HG02642 (cell line): ENCODE results near the gene KLHL25.

Source experiments
- ATAC-seq: cut with Tn5 transposase; IDR thresholded peaks from one replicate; pipeline ENCODE4 v1.9.1; 2021; ENCODE audit warnings: mild to moderate bottlenecking; ENCODE audit not compliant: unreplicated experiment, poor library complexity

The KLHL25 gene

GRCh38 chr15:85762756-85763127, 32.0 kb downstream of the KLHL25 start:
- no peak for ATAC-seq

- ATAC-seq: no peak
Measured at GRCh38 chr15:85762039-85762755, 32.5 kb downstream of the KLHL25 start.

- ATAC-seq: no peak
Measured at GRCh38 chr15:85761635-85762034, 33.1 kb downstream of the KLHL25 start.

- no peak for ATAC-seq
Measured at GRCh38 chr15:85760531-85761371, 34.0 kb downstream of the KLHL25 start.

GRCh38 chr15:85760049-85760448, 34.7 kb downstream of the KLHL25 start:
- no peak for ATAC-seq

- ATAC-seq: no peak
Measured at GRCh38 chr15:85759376-85759775, 35.3 kb downstream of the KLHL25 start.

- no peak for ATAC-seq
Measured at GRCh38 chr15:85758655-85758978, 36.1 kb downstream of the KLHL25 start.

GRCh38 chr15:85757939-85758654, 36.6 kb downstream of the KLHL25 start:
- ATAC-seq: no peak

GRCh38 chr15:85757073-85757938, 37.4 kb downstream of the KLHL25 start:
- ATAC-seq: no peak

- no peak for ATAC-seq
Measured at GRCh38 chr15:85756411-85757072, 38.2 kb downstream of the KLHL25 start.

- ATAC-seq: no peak
Measured at GRCh38 chr15:85755942-85756341, 38.8 kb downstream of the KLHL25 start.

- no peak for ATAC-seq
Measured at GRCh38 chr15:85755471-85755870, 39.3 kb downstream of the KLHL25 start.

- no peak for ATAC-seq
Measured at GRCh38 chr15:85754989-85755388, 39.7 kb downstream of the KLHL25 start.

GRCh38 chr15:85753791-85754452, 40.8 kb downstream of the KLHL25 start:
- no peak for ATAC-seq

GRCh38 chr15:85753261-85753660, 41.5 kb downstream of the KLHL25 start:
- ATAC-seq: no peak

GRCh38 chr15:85752491-85752961, 42.2 kb downstream of the KLHL25 start:
- no peak for ATAC-seq

GRCh38 chr15:85752124-85752475, 42.6 kb downstream of the KLHL25 start:
- no peak for ATAC-seq

- ATAC-seq: no peak
Measured at GRCh38 chr15:85751291-85752123, 43.2 kb downstream of the KLHL25 start.
